SU-DHL-6 (cell line): Measurements from ENCODE around the gene TMEM250.

Experiments used
- H2AFZ ChIP-seq: fragments of 200-600 bp; sonication (generic); 2 replicates; pipeline ENCODE4 v1.6.1; 2014; ENCODE audit warnings: low read depth, mild to moderate bottlenecking, moderate library complexity, mixed read lengths, antibody characterized with exemption, low read length; ENCODE audit not compliant: severe bottlenecking
- H3F3A ChIP-seq: fragments of 200-600 bp; shearing (Covaris generic); 2 replicates; pipeline ENCODE4 v1.6.0; 2016; ENCODE audit warnings: antibody characterized with exemption, mild to moderate bottlenecking; ENCODE audit not compliant: insufficient read depth
- H3K27ac ChIP-seq: fragments of 200-600 bp; sonication (generic); 2 replicates; pipeline ENCODE4 v1.5.1; 2016; ENCODE audit warnings: low read depth, mild to moderate bottlenecking, low read length, moderate library complexity, mixed read lengths
- H3K27me3 ChIP-seq: fragments of 200-600 bp; sonication (generic), shearing (Covaris generic); 2 replicates; pipeline ENCODE4 v1.6.0; 2014; ENCODE audit warnings: mild to moderate bottlenecking, low read length
- H3K36me3 ChIP-seq: fragments of 200-600 bp; sonication (generic); 2 replicates; pipeline ENCODE4 v1.6.1; 2014; ENCODE audit warnings: mild to moderate bottlenecking, low read length, mixed read lengths
- H3K4me2 ChIP-seq: fragments of 300-600, 200-600 bp; shearing (Covaris generic), sonication (generic); 2 replicates; pipeline ENCODE4 v1.6.0; 2014; ENCODE audit warnings: low read length, low read depth, mild to moderate bottlenecking; ENCODE audit not compliant: poor library complexity, severe bottlenecking
- H3K4me3 ChIP-seq: fragments of 200-600 bp; sonication (generic); 2 replicates; pipeline ENCODE4 v1.5.1; 2014; ENCODE audit warnings: antibody characterized with exemption, low read length, mild to moderate bottlenecking, mixed read lengths; ENCODE audit not compliant: insufficient read depth, poor library complexity, severe bottlenecking
- H3K79me2 ChIP-seq: fragments of 200-600 bp; sonication (generic); 2 replicates; pipeline ENCODE4 v1.6.1; 2014; ENCODE audit warnings: mild to moderate bottlenecking, low read length, moderate library complexity; ENCODE audit not compliant: insufficient read depth
- H3K9ac ChIP-seq: fragments of 200-600 bp; sonication (generic); 2 replicates; pipeline ENCODE4 v1.7.0; 2014; ENCODE audit warnings: mild to moderate bottlenecking, low read length
- H3K9me2 ChIP-seq: fragments of 200-600 bp; sonication (generic); replicated peaks from 2 replicates; pipeline ENCODE4 v1.6.1; 2014; ENCODE audit warnings: low read length; ENCODE audit not compliant: insufficient read depth
- H3K9me3 ChIP-seq: fragments of 200-600 bp; sonication (generic); 2 replicates; pipeline ENCODE4 v1.6.1; 2014; ENCODE audit warnings: low read length, mixed read lengths; ENCODE audit not compliant: insufficient read depth
- H4K20me1 ChIP-seq: fragments of 200-600 bp; sonication (generic); 2 replicates; pipeline ENCODE4 v1.6.1; 2014; ENCODE audit warnings: low read depth, mild to moderate bottlenecking, antibody characterized with exemption, low read length, moderate library complexity, mixed read lengths
- EZH2phosphoT487 ChIP-seq: fragments of 200-600 bp; sonication (generic), shearing (Covaris generic); conservative IDR thresholded peaks from 2 replicates; pipeline ENCODE4 v1.6.1; 2018; ENCODE audit warnings: mild to moderate bottlenecking, antibody characterized with exemption, low read length, moderate library complexity, mixed read lengths
- TF ChIP-seq, protein P1 (sequence below): fragments of 200-600 bp; sonication (generic); IDR thresholded peaks from one replicate; pipeline ENCODE4 v1.5.1; 2017; ENCODE audit warnings: antibody characterized with exemption, mild to moderate bottlenecking, low read length, moderate library complexity; ENCODE audit not compliant: insufficient read depth, poor library complexity, severe bottlenecking

Gene TMEM250

GRCh38 chr9:136074706-136075105 lies 44.0 kb downstream of the TMEM250 start:
- Histone ChIP-seq H3K9me2 (no peaks in the 10 kb centered on the region), H3K4me3 (no peak overlapping the region), H3F3A (no peaks in the 10 kb centered on the region), H3K27ac (no peak overlapping the region), H3K9ac (no peak overlapping the region), H4K20me1 (no peaks in the 10 kb centered on the region), H3K27me3 (no peaks in the 10 kb centered on the region), H3K9me3 (no peaks in the 10 kb centered on the region), H2AFZ (no peak overlapping the region), H3K4me2 (no peak overlapping the region), H3K79me2 (no peaks in the 10 kb centered on the region), H3K36me3 (no peaks in the 10 kb centered on the region)
- TF ChIP-seq EZH2phosphoT487 = no peak
- TF ChIP-seq, protein P1, sequence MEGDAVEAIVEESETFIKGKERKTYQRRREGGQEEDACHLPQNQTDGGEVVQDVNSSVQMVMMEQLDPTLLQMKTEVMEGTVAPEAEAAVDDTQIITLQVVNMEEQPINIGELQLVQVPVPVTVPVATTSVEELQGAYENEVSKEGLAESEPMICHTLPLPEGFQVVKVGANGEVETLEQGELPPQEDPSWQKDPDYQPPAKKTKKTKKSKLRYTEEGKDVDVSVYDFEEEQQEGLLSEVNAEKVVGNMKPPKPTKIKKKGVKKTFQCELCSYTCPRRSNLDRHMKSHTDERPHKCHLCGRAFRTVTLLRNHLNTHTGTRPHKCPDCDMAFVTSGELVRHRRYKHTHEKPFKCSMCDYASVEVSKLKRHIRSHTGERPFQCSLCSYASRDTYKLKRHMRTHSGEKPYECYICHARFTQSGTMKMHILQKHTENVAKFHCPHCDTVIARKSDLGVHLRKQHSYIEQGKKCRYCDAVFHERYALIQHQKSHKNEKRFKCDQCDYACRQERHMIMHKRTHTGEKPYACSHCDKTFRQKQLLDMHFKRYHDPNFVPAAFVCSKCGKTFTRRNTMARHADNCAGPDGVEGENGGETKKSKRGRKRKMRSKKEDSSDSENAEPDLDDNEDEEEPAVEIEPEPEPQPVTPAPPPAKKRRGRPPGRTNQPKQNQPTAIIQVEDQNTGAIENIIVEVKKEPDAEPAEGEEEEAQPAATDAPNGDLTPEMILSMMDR = no peak
